Inferior parietal cortex (tissue), 1 donor: ENCODE results near the gene PIGB.
A peak's percentile ranks its signal among the peaks of the same experiment; 100 is the strongest.
"Not testable (repeated sequence)": the region's sequence is repeated elsewhere in the genome, so short reads cannot be mapped to it uniquely, and the experiment has no call there.

Experiments used
- DNase-seq: peaks from one replicate; pipeline ENCODE4 v3.0.0-alpha.2; 2016; ENCODE audit errors: extremely low spot score

PIGB gene

GRCh38 chr15:55297315-55297714 is 21.7 kb upstream of the PIGB start:
- DNase-seq = no peak

- DNase-seq = not testable (repeated sequence)
These were observed 16.2 kb upstream of the PIGB start for GRCh38 chr15:55302801-55303200.

GRCh38 chr15:55319537-55320237 is 665 bp downstream of the PIGB start:
- peak; percentile 29 for DNase-seq

- DNase-seq = no peak
These were observed 1.2 kb downstream of the PIGB start for GRCh38 chr15:55320238-55320550.

- no peak for DNase-seq
These were observed 1.9 kb downstream of the PIGB start for GRCh38 chr15:55320963-55321362.

- DNase-seq = no peak
These were observed 3.4 kb downstream of the PIGB start for GRCh38 chr15:55322467-55322866.

GRCh38 chr15:55327387-55327786 is 8.4 kb downstream of the PIGB start:
- no peak for DNase-seq

- DNase-seq = no peak
These were observed 15.3 kb downstream of the PIGB start for GRCh38 chr15:55334371-55334770.

GRCh38 chr15:55334997-55335396 is 16.0 kb downstream of the PIGB start:
- DNase-seq = no peak

GRCh38 chr15:55337160-55337559 is 18.1 kb downstream of the PIGB start:
- no peak for DNase-seq

- DNase-seq = no peak
These were observed 24.1 kb downstream of the PIGB start for GRCh38 chr15:55343168-55343567.

- no peak for DNase-seq
These were observed 25.2 kb downstream of the PIGB start for GRCh38 chr15:55344206-55344605.

- DNase-seq = no peak
These were observed 29.3 kb downstream of the PIGB start for GRCh38 chr15:55348281-55348778.

- DNase-seq = no peak
These were observed 30.3 kb downstream of the PIGB start for GRCh38 chr15:55349282-55349681.

- no peak for DNase-seq
These were observed 34.0 kb downstream of the PIGB start for GRCh38 chr15:55353025-55353424.

GRCh38 chr15:55356985-55357585 is 38.1 kb downstream of the PIGB start:
- DNase-seq = no peak

GRCh38 chr15:55357774-55358173 is 38.8 kb downstream of the PIGB start:
- no peak for DNase-seq

GRCh38 chr15:55358471-55358870 is 39.4 kb downstream of the PIGB start:
- DNase-seq = no peak

- no peak for DNase-seq
These were observed 41.2 kb downstream of the PIGB start for GRCh38 chr15:55360256-55360655.

GRCh38 chr15:55361048-55361447 is 42.0 kb downstream of the PIGB start:
- no peak for DNase-seq

- DNase-seq = no peak
These were observed 43.6 kb downstream of the PIGB start for GRCh38 chr15:55362641-55363040.

GRCh38 chr15:55366981-55367380 is 48.0 kb downstream of the PIGB start:
- DNase-seq = no peak

GRCh38 chr15:55372701-55373440 is 53.8 kb downstream of the PIGB start:
- DNase-seq = no peak
